ENCODE measurements around the gene BTRC. TPM values are rescaled to one million over a fixed set of nuclear protein-coding genes. Genes with fewer than 3 reads are reported as not detected.

BTRC gene
- total and polyA plus RNA-seq, 4 donors = 3.1 to 16.4 (median 9.3) TPM

- 58 to 86% methylated on average over 7 of the region's 7 CpGs for WGBS, 2 donors
- ATAC-seq (ENCODE audit: insufficient read depth, low FRiP score) = no peak
- no peak for TF ChIP-seq CTCF (IDR thresholded peaks at IDR 0.05; ENCODE audit: control extremely low read depth, extremely low read depth)
- peaks cover 0 to 2% (median 0%) of the 10 kb centered on the region in 4 donors for H3K36me3 ChIP-seq (ENCODE audit: control insufficient read depth in 4 of 4, insufficient read depth in 4 of 4, low read length in 4 of 4)
- H3K27me3 ChIP-seq (ENCODE audit: control insufficient read depth in 3 of 3, insufficient read depth in 3 of 3, low read length in 2 of 3) = no peaks in the 10 kb centered on the region
- H3K4me1 ChIP-seq (ENCODE audit: control insufficient read depth in 5 of 5, insufficient read depth in 5 of 5, low read length in 5 of 5) = no peaks in the 10 kb centered on the region
- H3K9ac ChIP-seq (ENCODE audit: insufficient read depth in 1 of 2, low read length in 2 of 2) = no peak overlapping the region
- H3K27ac ChIP-seq (ENCODE audit: low read depth in 1 of 2, low read length in 1 of 2) = no peak overlapping the region
- no peak for DNase-seq
- H3K4me3 ChIP-seq = no peak overlapping the region
- no peaks in the 10 kb centered on the region for H3K9me3 ChIP-seq (ENCODE audit: control insufficient read depth in 4 of 4, insufficient read depth in 3 of 4, low read length in 3 of 4)
Observed at GRCh38 chr10:101375076-101375475, 21.1 kb downstream of the BTRC start.

- no peak for TF ChIP-seq CTCF (IDR thresholded peaks at IDR 0.05; ENCODE audit: control extremely low read depth, extremely low read depth)
- WGBS, 2 donors = 80 to 82% methylated on average over 5 of the region's 5 CpGs
- no peak for DNase-seq
- no peaks in the 10 kb centered on the region for H3K27me3 ChIP-seq (ENCODE audit: control insufficient read depth in 3 of 3, insufficient read depth in 3 of 3, low read length in 2 of 3)
- no peak overlapping the region for H3K9ac ChIP-seq (ENCODE audit: insufficient read depth in 1 of 2, low read length in 2 of 2)
- no peak for ATAC-seq (ENCODE audit: insufficient read depth, low FRiP score)
- no peak overlapping the region for H3K4me3 ChIP-seq
- H3K36me3 ChIP-seq (ENCODE audit: control insufficient read depth in 4 of 4, insufficient read depth in 4 of 4, low read length in 4 of 4) = peaks cover 0 to 2% (median 0%) of the 10 kb centered on the region in 4 donors
- no peak overlapping the region for H3K27ac ChIP-seq (ENCODE audit: low read depth in 1 of 2, low read length in 1 of 2)
- H3K4me1 ChIP-seq (ENCODE audit: control insufficient read depth in 5 of 5, insufficient read depth in 5 of 5, low read length in 5 of 5) = peaks cover 0 to 4% (median 0%) of the 10 kb centered on the region in 5 donors
- H3K9me3 ChIP-seq (ENCODE audit: control insufficient read depth in 4 of 4, insufficient read depth in 3 of 4, low read length in 3 of 4) = no peaks in the 10 kb centered on the region
Observed at GRCh38 chr10:101379663-101380352, 25.8 kb downstream of the BTRC start.

- Histone ChIP-seq H3K27ac (ENCODE audit: low read depth in 1 of 2, low read length in 1 of 2) (no peak overlapping the region), H3K4me1 (ENCODE audit: control insufficient read depth in 5 of 5, insufficient read depth in 5 of 5, low read length in 5 of 5) (peaks cover 0 to 4% (median 0%) of the 10 kb centered on the region in 5 donors), H3K36me3 (ENCODE audit: control insufficient read depth in 4 of 4, insufficient read depth in 4 of 4, low read length in 4 of 4) (peaks cover 0 to 2% (median 0%) of the 10 kb centered on the region in 4 donors), H3K9ac (ENCODE audit: insufficient read depth in 1 of 2, low read length in 2 of 2) (no peak overlapping the region), H3K27me3 (ENCODE audit: control insufficient read depth in 3 of 3, insufficient read depth in 3 of 3, low read length in 2 of 3) (no peaks in the 10 kb centered on the region), H3K9me3 (ENCODE audit: control insufficient read depth in 4 of 4, insufficient read depth in 3 of 4, low read length in 3 of 4) (no peaks in the 10 kb centered on the region), H3K4me3 (no peak overlapping the region)
- ATAC-seq (ENCODE audit: insufficient read depth, low FRiP score) (no peak), DNase-seq (no peak)
- TF ChIP-seq CTCF (IDR thresholded peaks at IDR 0.05; ENCODE audit: control extremely low read depth, extremely low read depth) = no peak
- 43 to 49% methylated on average over 5 of the region's 5 CpGs for WGBS, 2 donors
Observed at GRCh38 chr10:101380353-101381017, 26.5 kb downstream of the BTRC start.

Data from lung (tissue), 12 donors.